Measurements from ENCODE around the gene FXYD5.

The FXYD5 gene

DNA sequence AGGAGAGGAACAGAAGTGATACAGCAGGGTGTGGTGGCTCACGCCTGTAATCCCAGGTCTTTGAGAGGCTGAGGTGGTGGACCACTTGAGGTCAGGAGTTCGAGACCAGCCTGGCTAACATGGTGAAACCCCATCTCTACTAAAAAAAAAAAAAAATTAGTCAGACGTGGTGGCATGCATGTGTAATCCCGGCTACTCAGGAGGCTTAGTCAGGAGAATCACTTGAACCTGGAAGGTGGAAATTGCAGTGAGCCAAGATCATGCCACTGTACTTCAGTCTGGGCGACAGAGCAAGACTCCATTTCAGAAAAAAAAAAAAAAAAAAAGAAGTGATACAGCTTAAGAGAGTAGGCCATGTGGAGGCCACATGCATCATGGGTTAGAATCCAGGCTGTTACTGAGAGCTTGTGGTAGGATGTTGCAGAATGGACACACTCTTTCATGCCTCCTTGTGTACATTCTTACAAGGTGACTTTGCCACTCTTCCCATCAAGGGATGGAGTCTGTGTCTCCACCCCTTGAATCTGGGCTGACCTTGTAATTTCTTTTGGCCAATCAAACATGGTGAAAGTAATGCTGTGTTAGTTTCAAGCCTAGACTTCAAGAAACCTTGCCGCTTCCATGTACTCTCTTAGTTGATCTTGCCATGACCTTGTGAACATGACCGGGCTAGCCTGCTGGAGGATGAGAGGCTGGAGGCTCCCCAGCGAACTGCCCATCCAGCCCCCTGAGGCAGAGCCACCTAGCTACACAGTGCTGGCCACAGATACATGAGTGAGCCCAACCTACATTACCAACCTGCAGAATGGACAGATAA is 61.7 kb downstream of the FXYD5 start:
- no peak for DNase-seq

DNA sequence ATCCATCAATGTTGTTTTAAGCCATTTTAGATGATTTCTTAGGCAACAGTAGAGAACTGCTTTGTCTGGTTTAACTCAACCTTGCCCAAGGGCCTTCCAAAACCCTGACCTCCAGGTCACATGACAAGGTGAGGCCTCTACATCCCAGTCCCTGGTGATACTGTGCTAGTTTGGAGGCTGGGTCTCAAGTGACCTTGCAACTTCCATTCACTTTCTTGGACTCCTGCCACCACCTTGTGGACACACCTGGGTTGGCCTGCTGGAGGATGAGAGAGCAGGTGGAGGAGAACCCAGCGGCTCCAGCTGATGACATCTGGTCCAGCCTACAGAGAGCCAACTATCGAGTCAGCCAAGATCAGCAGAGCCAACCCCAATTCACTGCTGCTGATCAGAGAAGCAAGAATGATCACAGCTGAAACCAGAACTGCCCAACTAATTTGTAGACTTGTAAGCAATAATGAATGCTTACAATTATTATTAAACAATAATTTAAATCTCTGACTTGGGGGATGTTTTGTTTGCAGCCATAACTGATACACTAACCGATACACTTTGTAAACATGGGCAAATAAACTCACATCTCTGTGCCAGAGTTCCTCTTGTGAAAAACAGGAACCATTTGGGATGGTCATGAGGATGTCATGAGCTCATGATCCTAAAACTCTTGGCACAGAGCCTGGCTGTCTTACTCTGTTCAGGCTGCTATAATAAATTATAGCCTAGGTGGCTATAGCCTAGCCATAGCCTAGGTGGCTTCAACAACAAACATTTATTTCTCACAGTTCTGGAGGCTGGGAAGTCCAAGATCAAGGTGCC is 62.5 kb downstream of the FXYD5 start:
- no peak for DNase-seq

DNA sequence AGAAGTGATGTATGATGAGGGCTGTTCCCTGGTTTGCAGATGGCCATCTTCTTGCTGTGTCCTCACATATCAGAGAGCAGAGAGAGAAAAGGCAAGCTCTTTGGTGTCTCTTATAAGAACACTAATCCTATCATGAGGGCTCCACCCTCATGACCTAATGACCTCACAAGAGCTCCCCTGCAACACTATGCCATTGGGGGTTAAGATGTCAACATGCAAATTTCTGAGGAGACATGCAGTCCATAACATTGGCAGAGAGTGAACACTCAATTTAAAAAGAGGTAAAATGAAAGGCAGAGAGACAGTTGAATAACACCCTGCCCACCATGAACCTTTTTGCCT is 63.1 kb downstream of the FXYD5 start:
- no peak for DNase-seq

DNA sequence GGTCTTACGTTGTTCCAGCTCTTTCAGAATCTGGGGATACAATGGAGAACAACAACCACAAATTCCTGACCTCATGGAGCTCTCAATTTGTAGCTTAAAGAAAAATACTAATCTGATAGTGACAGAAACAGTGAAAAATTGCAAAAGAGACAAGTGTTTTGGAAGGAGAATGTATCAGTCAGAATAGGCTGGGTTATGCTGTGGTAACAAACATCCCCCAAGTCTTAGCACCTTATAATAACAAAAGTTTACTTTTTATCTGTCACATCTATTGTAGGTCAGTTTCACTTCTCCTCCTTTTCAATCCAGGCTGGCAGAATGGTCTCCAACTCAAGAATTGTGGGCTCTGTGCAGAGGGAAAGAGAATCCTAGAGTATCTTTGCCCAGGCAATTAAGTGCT is 64.5 kb downstream of the FXYD5 start:
- no peak for DNase-seq
